Keratinocyte (primary cell): ENCODE data around the gene SH3D19.

ENCODE experiments used
- CTCF ChIP-seq, 3 experiments: IDR thresholded peaks in 1 of 3; conservative IDR thresholded peaks in 1 of 3; optimal IDR thresholded peaks in 1 of 3; 2 replicates in 2 of 3; 3 replicates in 1 of 3; pipeline versions ENCODE3 to v1.5.1; 2011; ENCODE audit warnings: low read length in 3 of 3, mild to moderate bottlenecking in 3 of 3, moderate library complexity in 2 of 3, control low read depth in 1 of 3, inconsistent platforms in 1 of 3; ENCODE audit not compliant: insufficient read depth in 2 of 3; ENCODE audit errors: extremely low read depth in 1 of 3
- EZH2 ChIP-seq: IDR thresholded peaks from one replicate; pipeline ENCODE4 v1.6.1; 2012; ENCODE audit warnings: inconsistent platforms, mild to moderate bottlenecking, low read length, moderate library complexity

DNA sequence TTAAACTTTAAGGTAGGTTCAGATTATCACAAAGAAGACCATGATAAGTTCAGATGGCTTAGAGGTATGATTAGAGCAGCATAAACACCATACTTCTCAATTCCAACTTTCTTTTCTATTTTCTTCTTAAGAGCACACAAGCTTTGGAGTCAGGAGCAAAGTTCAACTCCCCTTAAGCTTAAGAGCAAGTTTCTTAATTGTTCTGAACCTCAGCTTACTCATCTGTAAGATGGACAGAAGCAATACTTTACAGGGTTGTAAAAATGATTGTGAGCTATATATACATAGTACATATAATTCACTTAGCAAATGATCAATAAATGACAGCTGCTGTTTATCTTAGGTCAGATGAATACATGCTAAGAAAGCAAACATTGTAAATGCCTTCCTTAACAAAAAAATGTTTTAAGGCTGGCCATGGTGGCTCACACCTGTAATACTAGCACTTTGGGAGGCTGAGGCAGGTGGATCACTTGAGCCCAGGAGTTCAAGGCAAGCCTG, 250.9 kb downstream of the SH3D19 start:
- TF ChIP-seq CTCF (optimal IDR thresholded peaks at IDR 0.05 in 1 of 3, IDR thresholded peaks at IDR 0.05 in 1 of 3, conservative IDR thresholded peaks at IDR 0.05 in 1 of 3; ENCODE audit: extremely low read depth in 1 of 3, insufficient read depth in 2 of 3, low read length in 3 of 3) (no peak), EZH2 (no peak)
